SK-MEL-5 (cell line): Measurements from ENCODE around the gene CBARP. TPM values are rescaled to one million over a fixed set of nuclear protein-coding genes. Genes with fewer than 3 reads are reported as not detected.
"Not testable (repeated sequence)": the region's sequence is repeated elsewhere in the genome, so short reads cannot be mapped to it uniquely, and the experiment has no call there.

Experiments
- DNase-seq: peaks from one replicate; pipeline ENCODE4 v3.0.0-alpha.2; 2016; ENCODE audit warnings: low read depth, low spot score
- in situ Hi-C: cut with HindIII; loops from 2 replicates; pipeline ENCODE4 v1.10.0; 2016; ENCODE audit warnings: low sequenced_read_pairs, high pct_unique_total_duplicates, low pct_unique_long_range_greater_than_20kb
- total RNA-seq: library from RNA; depleted of rRNA; stranded (reverse); fragments of >200 nt; shearing (Covaris generic); gene quantifications from 2 replicates; pipeline ENCODE4 v1.2.3, GENCODE V29; 2014

Gene CBARP
- total RNA-seq, 1 experiment from 2014 or later, result 3.7 TPM

GRCh38 chr19:1248139-1248785 lies 10.5 kb upstream of the CBARP start, which contains the start of gene MIDN:
TSS of gene MIDN (plus strand) at chr19:1248583. CDS start at chr19:1250297, 1,714 bp downstream.
- DNase-seq, result peak; percentile 63
- in situ Hi-C loops, result no loop called here

DNA sequence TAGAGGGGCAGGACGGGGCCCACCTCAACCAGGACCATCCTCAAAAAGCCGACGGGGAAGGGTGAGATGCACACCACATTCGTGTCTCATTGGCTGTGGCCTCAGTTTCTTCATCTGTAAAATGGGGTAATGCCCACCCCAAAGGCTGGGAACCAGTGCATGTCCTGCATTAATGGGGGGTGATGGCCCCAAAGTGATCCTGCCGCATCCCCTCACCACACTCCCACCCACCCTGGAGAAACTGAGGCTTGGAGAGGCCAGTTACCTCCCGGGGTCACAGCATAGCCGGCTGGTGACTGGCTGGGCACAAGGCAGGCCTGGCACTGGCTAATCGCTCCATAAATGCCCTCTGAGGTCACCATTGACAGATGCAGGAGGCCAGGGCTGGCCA lies 9.9 kb upstream of the CBARP start:
- in situ Hi-C loops, result no loop called here
- no peak for DNase-seq

GRCh38 chr19:1246265-1247087 lies 8.7 kb upstream of the CBARP start:
- in situ Hi-C loops, DNase-seq: not testable (repeated sequence)

DNA sequence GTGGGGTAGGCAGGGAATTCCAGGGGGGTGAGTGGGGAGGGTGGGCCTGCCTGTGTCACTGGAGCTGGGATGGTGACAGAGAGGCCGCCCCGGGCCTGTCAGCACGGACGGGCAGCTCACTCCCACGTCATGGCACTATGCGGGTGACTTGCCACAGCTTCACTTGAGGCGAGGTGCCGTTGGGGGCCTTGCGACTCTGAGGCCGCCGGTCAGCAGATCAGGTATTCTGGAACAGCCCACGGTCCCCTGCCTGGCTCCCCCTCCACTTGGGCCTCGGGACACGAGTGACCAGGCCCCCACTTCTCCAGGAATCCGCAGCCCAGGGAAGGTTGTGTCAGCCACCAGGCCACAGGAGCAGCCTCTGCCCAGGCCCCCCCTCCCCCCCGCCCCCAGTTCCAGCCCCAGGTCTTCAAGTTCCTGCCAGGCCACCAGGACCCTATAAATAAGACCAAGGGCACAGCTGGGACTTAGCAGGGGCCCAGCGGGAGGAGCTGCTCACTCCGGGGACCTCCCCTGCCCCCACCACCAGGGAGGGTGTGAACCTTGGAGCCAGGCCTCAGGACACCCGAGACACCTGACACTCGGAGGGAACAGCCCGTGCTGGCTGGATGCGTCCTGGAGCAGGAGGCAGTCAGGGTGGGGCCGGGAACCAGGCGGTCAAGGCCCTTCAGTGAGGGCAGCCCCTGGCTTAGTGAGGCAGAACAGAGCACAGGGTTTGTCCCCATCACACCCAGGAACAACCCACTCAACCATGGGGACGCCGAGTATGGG lies 7.9 kb upstream of the CBARP start:
- in situ Hi-C loops, result no loop called here
- DNase-seq, result no peak

DNA sequence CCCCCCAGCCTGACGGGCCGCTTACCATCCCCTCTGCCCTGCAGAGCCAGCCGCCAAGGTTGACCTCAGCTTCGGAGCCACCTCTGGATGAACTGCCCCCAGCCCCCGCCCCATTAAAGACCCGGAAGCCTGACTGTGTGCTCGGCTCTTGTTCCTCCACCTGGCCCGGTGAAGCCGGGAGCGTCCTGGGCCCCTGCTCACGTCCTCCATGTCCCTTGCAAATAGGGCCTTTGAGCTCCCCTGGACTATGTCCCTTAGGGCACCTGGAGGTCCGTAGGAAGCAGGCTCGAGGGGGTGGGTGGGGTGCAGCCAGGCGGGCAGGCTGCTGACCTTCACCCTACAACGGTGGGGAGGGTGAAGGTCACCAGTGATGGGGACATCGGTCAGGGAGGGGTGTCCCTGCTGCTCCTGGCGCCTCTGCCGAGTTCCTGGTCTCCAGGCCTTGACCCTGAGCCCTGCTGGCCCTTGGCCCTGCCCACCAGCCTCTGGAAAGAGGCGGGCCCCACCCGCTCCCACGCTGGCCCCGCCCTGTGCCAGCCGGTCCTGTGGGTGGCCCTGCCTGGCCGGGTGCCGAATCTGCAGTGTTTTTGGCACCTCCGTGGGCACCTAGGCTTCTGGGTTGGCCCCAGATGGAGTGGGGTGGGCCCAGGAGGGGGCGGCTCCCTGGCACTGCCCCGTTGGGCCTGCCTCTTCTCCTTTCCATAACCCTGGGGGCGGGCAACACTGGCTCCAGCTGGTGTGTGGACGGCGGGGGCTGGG lies 7.1 kb upstream of the CBARP start:
- peak; percentile 34 for DNase-seq
- in situ Hi-C loops, result no loop called here

DNA sequence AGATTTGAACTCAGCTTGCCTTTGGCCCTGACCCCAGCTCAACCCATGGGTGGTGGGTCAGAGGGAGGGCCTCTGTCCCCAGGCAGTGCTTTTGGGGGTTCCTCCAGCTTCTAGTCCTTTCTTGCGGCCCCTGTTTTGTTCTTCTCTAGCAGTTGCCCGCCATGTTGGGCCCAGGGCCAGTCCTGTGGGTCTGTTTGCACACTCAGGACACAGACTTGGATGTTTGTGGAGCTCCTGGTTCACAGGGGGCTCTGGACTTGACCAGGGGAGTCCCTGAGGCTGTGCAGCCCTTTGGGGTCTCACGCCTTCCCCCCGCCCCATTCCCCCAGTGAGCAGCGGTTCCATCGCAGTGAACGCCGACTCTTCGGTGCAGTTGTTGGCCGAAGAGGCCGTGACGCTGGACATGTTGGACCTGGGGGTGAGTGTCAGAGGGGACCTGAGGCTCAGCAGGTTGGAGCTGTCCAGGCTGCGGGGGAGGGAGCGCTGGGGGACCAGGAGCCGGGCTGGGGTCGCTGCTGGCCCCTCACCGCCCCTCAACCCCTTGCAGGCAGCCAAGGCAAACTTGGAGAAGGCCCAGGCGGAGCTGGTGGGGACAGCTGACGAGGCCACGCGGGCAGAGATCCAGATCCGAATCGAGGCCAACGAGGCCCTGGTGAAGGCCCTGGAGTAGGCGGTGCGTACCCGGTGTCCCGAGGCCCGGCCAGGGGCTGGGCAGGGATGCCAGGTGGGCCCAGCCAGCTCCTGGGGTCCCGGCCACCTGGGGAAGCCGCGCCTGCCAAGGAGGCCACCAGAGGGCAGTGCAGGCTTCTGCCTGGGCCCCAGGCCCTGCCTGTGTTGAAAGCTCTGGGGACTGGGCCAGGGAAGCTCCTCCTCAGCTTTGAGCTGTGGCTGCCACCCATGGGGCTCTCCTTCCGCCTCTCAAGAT lies 6.2 kb upstream of the CBARP start:
- peak; percentile 73 for DNase-seq
- in situ Hi-C loops, result no loop called here

DNA sequence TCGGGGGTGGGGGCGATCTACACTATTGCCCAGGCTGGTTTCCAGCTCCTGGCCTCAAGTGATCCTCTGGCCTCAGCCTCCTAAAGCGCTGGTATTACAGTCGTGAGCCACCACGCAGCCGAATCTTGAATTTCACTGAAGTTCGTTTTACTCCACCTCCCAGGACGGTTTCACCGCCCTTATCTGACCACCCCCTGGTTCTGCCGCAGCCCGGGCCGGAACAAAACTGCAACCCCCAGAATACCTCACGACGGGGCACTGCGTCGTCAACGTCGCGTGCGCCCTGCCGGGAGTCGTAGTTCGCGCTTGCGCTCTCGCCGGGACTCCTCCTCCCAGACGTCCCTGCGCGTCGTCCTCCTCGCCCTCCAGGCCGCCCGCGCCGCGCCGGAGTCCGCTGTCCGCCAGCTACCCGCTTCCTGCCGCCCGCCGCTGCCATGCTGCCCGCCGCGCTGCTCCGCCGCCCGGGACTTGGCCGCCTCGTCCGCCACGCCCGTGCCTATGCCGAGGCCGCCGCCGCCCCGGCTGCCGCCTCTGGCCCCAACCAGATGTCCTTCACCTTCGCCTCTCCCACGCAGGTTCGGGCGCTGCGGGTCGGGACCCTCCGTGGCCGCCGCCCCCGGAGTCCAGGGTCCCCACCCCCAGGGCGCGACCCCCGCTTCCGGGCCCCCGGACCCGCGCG lies 3.8 kb upstream of the CBARP start, which contains the start of gene ATP5F1D:
TSS of gene ATP5F1D (plus strand) at position 335 of the 679 bp plus-strand sequence. CDS start at position 435, 100 bp downstream.
- in situ Hi-C loops, result no loop called here
- peak; percentile 92 for DNase-seq

- DNase-seq, result no peak
- in situ Hi-C loops, result no loop called here
Observed at GRCh38 chr19:1240925-1241324, 3.1 kb upstream of the CBARP start.

- peak; percentile 86 for DNase-seq
- in situ Hi-C loops, result no loop called here
Observed at GRCh38 chr19:1239796-1240737, 2.3 kb upstream of the CBARP start.

GRCh38 chr19:1239420-1239795 lies 1.6 kb upstream of the CBARP start:
- DNase-seq, result no peak
- in situ Hi-C loops, result no loop called here

- in situ Hi-C loops, result no loop called here
- DNase-seq, result no peak
Observed at GRCh38 chr19:1238369-1239303, 831 bp upstream of the CBARP start.

DNA sequence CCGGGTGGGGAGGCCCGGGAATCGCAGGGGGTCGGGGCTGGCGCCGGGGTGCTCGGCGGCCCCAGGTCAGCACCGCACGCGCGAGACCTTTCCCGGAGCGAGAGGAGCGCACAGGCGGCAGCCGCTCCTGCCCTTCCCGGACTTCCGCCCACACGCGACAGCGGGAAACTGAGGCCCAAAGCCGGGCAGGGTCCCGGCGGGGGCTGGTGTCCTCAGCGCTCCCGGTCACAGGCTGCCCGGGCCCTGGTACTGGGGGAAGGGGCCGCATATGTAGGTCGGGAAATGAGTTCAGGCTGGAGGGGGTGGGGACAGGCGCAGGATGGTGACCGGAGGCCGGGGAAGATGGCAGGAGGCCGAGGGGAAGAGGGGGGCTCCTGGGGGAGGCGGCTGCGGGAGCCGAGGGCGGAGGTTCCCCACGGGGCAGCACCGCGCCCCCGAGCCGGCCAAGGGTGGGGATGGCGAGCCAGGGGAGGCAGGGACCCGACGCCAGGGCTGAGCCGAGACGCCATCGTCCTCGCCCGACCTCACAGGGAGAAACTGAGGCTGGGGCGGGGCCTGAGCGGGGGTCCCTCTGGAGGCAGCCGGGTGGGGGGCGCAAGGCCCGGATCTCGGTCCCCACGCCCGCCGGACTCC lies 662 bp downstream of the CBARP start:
- in situ Hi-C loops, result no loop called here
- DNase-seq, result no peak

DNA sequence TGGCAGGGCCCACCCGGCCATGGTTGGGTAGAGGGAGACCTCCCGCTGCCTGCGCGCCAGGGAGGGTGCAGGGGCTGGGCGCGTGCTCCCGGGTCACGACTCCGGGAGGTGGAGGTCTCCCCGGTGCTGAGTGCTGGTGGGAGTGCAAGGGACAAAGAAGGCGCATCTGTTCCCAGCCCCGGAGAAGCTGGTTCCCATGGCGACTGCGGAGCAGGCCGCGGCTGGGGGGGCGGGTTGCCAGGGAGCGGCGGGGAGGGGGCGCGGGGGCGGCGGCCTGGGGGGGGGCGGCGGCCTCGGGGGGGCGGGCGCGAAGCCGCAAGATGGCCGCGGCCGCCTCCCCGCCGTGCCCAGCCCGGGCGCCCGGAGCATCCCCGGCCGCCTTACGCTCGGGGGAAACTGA lies 1.2 kb downstream of the CBARP start:
- in situ Hi-C loops, result no loop called here
- no peak for DNase-seq
